ENCODE measurements around the gene MT1X. TPM values are rescaled to one million over a fixed set of nuclear protein-coding genes. Genes with fewer than 3 reads are reported as not detected.
"Not testable (repeated sequence)": the region's sequence is repeated elsewhere in the genome, so short reads cannot be mapped to it uniquely, and the experiment has no call there.

The MT1X gene
- total and polyA plus RNA-seq, 2 experiments from 2014 or later: 113 to 126 TPM

GRCh38 chr16:56672761-56673536 lies 9.3 kb upstream of the MT1X start:
- peak; percentile 20 for DNase-seq

GRCh38 chr16:56673921-56674320 lies 8.3 kb upstream of the MT1X start:
- no peak overlapping the region for H3K4me3 ChIP-seq
- H3K4me2 ChIP-seq (ENCODE audit: unreplicated experiment): no peak overlapping the region
- H3K79me2 ChIP-seq (ENCODE audit: insufficient read depth): no peaks in the 10 kb centered on the region
- no peaks in the 10 kb centered on the region for H3K4me1 ChIP-seq (ENCODE audit: insufficient read depth)
- H3K9me3 ChIP-seq (ENCODE audit: low read depth): no peaks in the 10 kb centered on the region
- H3K36me3 ChIP-seq (ENCODE audit: low read depth): no peaks in the 10 kb centered on the region
- TF ChIP-seq EZH2phosphoT487 (IDR thresholded peaks at IDR 0.05; ENCODE audit: insufficient read depth, low read depth) (no peak), EZH2 (IDR thresholded peaks at IDR 0.05; ENCODE audit: insufficient read depth, poor library complexity, severe bottlenecking) (no peak)
- H3K9ac ChIP-seq: no peak overlapping the region
- in situ Hi-C loops (cut with MboI): no loop called here
- H3K27me3 ChIP-seq (replicated peaks; ENCODE audit: insufficient read depth): peaks cover 12% of the 10 kb centered on the region
- WGBS, 2 experiments (ENCODE audit: low coverage in 1 of 2, low lambda C conversion rate in 2 of 2, missing lambda C conversion rate in 2 of 2): 30 to 33% methylated on average over 12 of the region's 12 CpGs
- no peak overlapping the region for H2AFZ ChIP-seq
- H3K27ac ChIP-seq: no peak overlapping the region
- no peaks in the 10 kb centered on the region for H3K9me2 ChIP-seq (ENCODE audit: insufficient read depth)
- H3F3A ChIP-seq (ENCODE audit: insufficient read depth): no peaks in the 10 kb centered on the region
- DNase-seq: peak; percentile 57
- no peaks in the 10 kb centered on the region for H4K20me1 ChIP-seq (ENCODE audit: insufficient read depth)

More at GRCh38 chr16:56672761-56673536, 9.3 kb upstream of the MT1X start:
- Histone ChIP-seq H4K20me1 (ENCODE audit: insufficient read depth) (no peaks in the 10 kb centered on the region), H3K9me2 (ENCODE audit: insufficient read depth) (no peaks in the 10 kb centered on the region), H3K9me3 (ENCODE audit: low read depth) (no peaks in the 10 kb centered on the region), H3K4me2 (ENCODE audit: unreplicated experiment) (no peak overlapping the region), H3F3A (ENCODE audit: insufficient read depth) (no peaks in the 10 kb centered on the region), H3K79me2 (ENCODE audit: insufficient read depth) (no peaks in the 10 kb centered on the region), H3K9ac (no peak overlapping the region), H2AFZ (no peak overlapping the region), H3K27me3 (replicated peaks; ENCODE audit: insufficient read depth) (peaks cover 22% of the 10 kb centered on the region), H3K36me3 (ENCODE audit: low read depth) (no peaks in the 10 kb centered on the region), H3K4me3 (no peak overlapping the region), H3K27ac (no peak overlapping the region), H3K4me1 (ENCODE audit: insufficient read depth) (no peaks in the 10 kb centered on the region)
- no peak for TF ChIP-seq EZH2 (IDR thresholded peaks at IDR 0.05; ENCODE audit: insufficient read depth, poor library complexity, severe bottlenecking)
- TF ChIP-seq EZH2phosphoT487 (IDR thresholded peaks at IDR 0.05; ENCODE audit: insufficient read depth, low read depth): no peak
- in situ Hi-C loops (cut with MboI): no loop called here
- WGBS, 2 experiments (ENCODE audit: low coverage in 1 of 2, low lambda C conversion rate in 2 of 2, missing lambda C conversion rate in 2 of 2): 81 to 85% methylated on average over 11 of the region's 11 CpGs

GRCh38 chr16:56674570-56674969 lies 7.7 kb upstream of the MT1X start:
- 80 to 82% methylated on average over 6 of the region's 6 CpGs for WGBS, 2 experiments (ENCODE audit: low coverage in 1 of 2, low lambda C conversion rate in 2 of 2, missing lambda C conversion rate in 2 of 2)
- H3K4me2 ChIP-seq (ENCODE audit: unreplicated experiment); H3K36me3 ChIP-seq (ENCODE audit: low read depth); H4K20me1 ChIP-seq (ENCODE audit: insufficient read depth); DNase-seq; H3K9me3 ChIP-seq (ENCODE audit: low read depth); in situ Hi-C loops (cut with MboI); H3K27me3 ChIP-seq (replicated peaks; ENCODE audit: insufficient read depth); H3K27ac ChIP-seq; H3K9me2 ChIP-seq (ENCODE audit: insufficient read depth); H3K79me2 ChIP-seq (ENCODE audit: insufficient read depth); H3K9ac ChIP-seq; H3K4me1 ChIP-seq (ENCODE audit: insufficient read depth); H3K4me3 ChIP-seq; H3F3A ChIP-seq (ENCODE audit: insufficient read depth); H2AFZ ChIP-seq: not testable (repeated sequence)

- WGBS, 2 experiments (ENCODE audit: low coverage in 1 of 2, low lambda C conversion rate in 2 of 2, missing lambda C conversion rate in 2 of 2): 57 to 60% methylated on average over 23 to 32 of the region's 32 CpGs
- Histone ChIP-seq H3K9me2 (ENCODE audit: insufficient read depth) (no peaks in the 10 kb centered on the region), H3K79me2 (ENCODE audit: insufficient read depth) (no peaks in the 10 kb centered on the region), H4K20me1 (ENCODE audit: insufficient read depth) (no peaks in the 10 kb centered on the region), H3K9ac (no peak overlapping the region), H3F3A (ENCODE audit: insufficient read depth) (no peaks in the 10 kb centered on the region), H3K4me2 (ENCODE audit: unreplicated experiment) (no peak overlapping the region), H2AFZ (no peak overlapping the region), H3K4me3 (no peak overlapping the region), H3K36me3 (ENCODE audit: low read depth) (no peaks in the 10 kb centered on the region), H3K27ac (no peak overlapping the region), H3K27me3 (replicated peaks; ENCODE audit: insufficient read depth) (no peaks in the 10 kb centered on the region), H3K9me3 (ENCODE audit: low read depth) (no peaks in the 10 kb centered on the region), H3K4me1 (ENCODE audit: insufficient read depth) (no peaks in the 10 kb centered on the region)
- no peak for TF ChIP-seq EZH2 (IDR thresholded peaks at IDR 0.05; ENCODE audit: insufficient read depth, poor library complexity, severe bottlenecking)
- no peak for TF ChIP-seq EZH2phosphoT487 (IDR thresholded peaks at IDR 0.05; ENCODE audit: insufficient read depth, low read depth)
- in situ Hi-C loops (cut with MboI): no loop called here
- no peak for DNase-seq
Observed at GRCh38 chr16:56675685-56676210, 6.5 kb upstream of the MT1X start.

Data from GM23248 (cell line).